ENCODE data around the gene S100A11.

The S100A11 gene

GRCh38 chr1:152039461-152039860 is 2.7 kb upstream of the S100A11 start:
- no peak for DNase-seq (ENCODE audit: low read depth)

- no peak for DNase-seq (ENCODE audit: low read depth)
These were observed 2.1 kb upstream of the S100A11 start for GRCh38 chr1:152038871-152039270.

- DNase-seq (ENCODE audit: low read depth): no peak
These were observed 1.1 kb downstream of the S100A11 start for GRCh38 chr1:152035539-152036266.

- DNase-seq (ENCODE audit: low read depth): peak; percentile 78
These were observed 1.9 kb downstream of the S100A11 start for GRCh38 chr1:152034654-152035538.

GRCh38 chr1:152034324-152034653 is 2.5 kb downstream of the S100A11 start:
- DNase-seq (ENCODE audit: low read depth): no peak

GRCh38 chr1:152029929-152030211 is 6.9 kb downstream of the S100A11 start:
- DNase-seq (ENCODE audit: low read depth): no peak

- DNase-seq (ENCODE audit: low read depth): peak; percentile 79
These were observed 7.5 kb downstream of the S100A11 start for GRCh38 chr1:152029144-152029928.

- DNase-seq (ENCODE audit: low read depth): peak; percentile 62
These were observed 9.9 kb downstream of the S100A11 start for GRCh38 chr1:152026895-152027294.

- no peak for DNase-seq (ENCODE audit: low read depth)
These were observed 12.6 kb downstream of the S100A11 start for GRCh38 chr1:152024223-152024622.

- no peak for DNase-seq (ENCODE audit: low read depth)
These were observed 13.6 kb downstream of the S100A11 start for GRCh38 chr1:152023221-152023620.

GRCh38 chr1:152022474-152022873 is 14.3 kb downstream of the S100A11 start:
- no peak for DNase-seq (ENCODE audit: low read depth)

- DNase-seq (ENCODE audit: low read depth): no peak
These were observed 15.2 kb downstream of the S100A11 start for GRCh38 chr1:152021569-152021968.

GRCh38 chr1:152020849-152021248 is 16.0 kb downstream of the S100A11 start:
- peak; percentile 45 for DNase-seq (ENCODE audit: low read depth)

GRCh38 chr1:152018537-152018936 is 18.3 kb downstream of the S100A11 start:
- peak; percentile 57 for DNase-seq (ENCODE audit: low read depth)

- no peak for DNase-seq (ENCODE audit: low read depth)
These were observed 21.0 kb downstream of the S100A11 start for GRCh38 chr1:152015766-152016165.

- DNase-seq (ENCODE audit: low read depth): no peak
These were observed 21.9 kb downstream of the S100A11 start for GRCh38 chr1:152014943-152015342.

GRCh38 chr1:152013664-152014237 is 23.1 kb downstream of the S100A11 start:
- peak; percentile 65 for DNase-seq (ENCODE audit: low read depth)

- DNase-seq (ENCODE audit: low read depth): no peak
These were observed 27.1 kb downstream of the S100A11 start for GRCh38 chr1:152009691-152010090.

- DNase-seq (ENCODE audit: low read depth): no peak
These were observed 29.8 kb downstream of the S100A11 start for GRCh38 chr1:152007047-152007446.

- DNase-seq (ENCODE audit: low read depth): no peak
These were observed 31.4 kb downstream of the S100A11 start for GRCh38 chr1:152005360-152005912.

GRCh38 chr1:152003846-152004442 is 32.9 kb downstream of the S100A11 start:
- DNase-seq (ENCODE audit: low read depth): no peak

- no peak for DNase-seq (ENCODE audit: low read depth)
These were observed 33.8 kb downstream of the S100A11 start for GRCh38 chr1:152002960-152003359.
